Measurements from ENCODE around the gene ADORA1. TPM values are rescaled to one million over a fixed set of nuclear protein-coding genes. Genes with fewer than 3 reads are reported as not detected.

Gene ADORA1
- total RNA-seq, 1 donor from 2014 or later: not detected

GRCh38 chr1:203165101-203165799, 37.7 kb downstream of the ADORA1 start:
- DNase-seq (ENCODE audit: low spot score): no peak
- Mint-ChIP-seq H3K4me1 (ENCODE audit: low read depth) (no peaks in the 10 kb centered on the region), H3K36me3 (ENCODE audit: low read depth) (no peaks in the 10 kb centered on the region), H3K27me3 (ENCODE audit: insufficient read depth) (peaks cover 12% of the 10 kb centered on the region), H3K9me3 (no peaks in the 10 kb centered on the region), H3K27ac (no peak overlapping the region), H3K4me3 (no peak overlapping the region)
- intact Hi-C loops (cut with micrococcal nuclease): no loop called here

DNA sequence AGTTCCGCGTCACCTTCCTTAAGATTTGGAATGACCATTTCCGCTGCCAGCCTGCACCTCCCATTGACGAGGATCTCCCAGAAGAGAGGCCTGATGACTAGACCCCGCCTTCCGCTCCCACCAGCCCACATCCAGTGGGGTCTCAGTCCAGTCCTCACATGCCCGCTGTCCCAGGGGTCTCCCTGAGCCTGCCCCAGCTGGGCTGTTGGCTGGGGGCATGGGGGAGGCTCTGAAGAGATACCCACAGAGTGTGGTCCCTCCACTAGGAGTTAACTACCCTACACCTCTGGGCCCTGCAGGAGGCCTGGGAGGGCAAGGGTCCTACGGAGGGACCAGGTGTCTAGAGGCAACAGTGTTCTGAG, 38.3 kb downstream of the ADORA1 start:
- Mint-ChIP-seq H3K27ac (no peak overlapping the region), H3K27me3 (ENCODE audit: insufficient read depth) (peaks cover 12% of the 10 kb centered on the region), H3K9me3 (no peaks in the 10 kb centered on the region), H3K4me1 (ENCODE audit: low read depth) (no peaks in the 10 kb centered on the region), H3K36me3 (ENCODE audit: low read depth) (no peaks in the 10 kb centered on the region), H3K4me3 (no peak overlapping the region)
- DNase-seq (ENCODE audit: low spot score): no peak
- intact Hi-C loops (cut with micrococcal nuclease): no loop called here

GRCh38 chr1:203166192-203166940, 38.8 kb downstream of the ADORA1 start:
- H3K4me3 Mint-ChIP-seq: no peak overlapping the region
- peaks cover 12% of the 10 kb centered on the region for H3K27me3 Mint-ChIP-seq (ENCODE audit: insufficient read depth)
- H3K9me3 Mint-ChIP-seq: no peaks in the 10 kb centered on the region
- no peaks in the 10 kb centered on the region for H3K36me3 Mint-ChIP-seq (ENCODE audit: low read depth)
- no peaks in the 10 kb centered on the region for H3K4me1 Mint-ChIP-seq (ENCODE audit: low read depth)
- DNase-seq (ENCODE audit: low spot score): no peak
- intact Hi-C loops (cut with micrococcal nuclease): no loop called here
- H3K27ac Mint-ChIP-seq: no peak overlapping the region

DNA sequence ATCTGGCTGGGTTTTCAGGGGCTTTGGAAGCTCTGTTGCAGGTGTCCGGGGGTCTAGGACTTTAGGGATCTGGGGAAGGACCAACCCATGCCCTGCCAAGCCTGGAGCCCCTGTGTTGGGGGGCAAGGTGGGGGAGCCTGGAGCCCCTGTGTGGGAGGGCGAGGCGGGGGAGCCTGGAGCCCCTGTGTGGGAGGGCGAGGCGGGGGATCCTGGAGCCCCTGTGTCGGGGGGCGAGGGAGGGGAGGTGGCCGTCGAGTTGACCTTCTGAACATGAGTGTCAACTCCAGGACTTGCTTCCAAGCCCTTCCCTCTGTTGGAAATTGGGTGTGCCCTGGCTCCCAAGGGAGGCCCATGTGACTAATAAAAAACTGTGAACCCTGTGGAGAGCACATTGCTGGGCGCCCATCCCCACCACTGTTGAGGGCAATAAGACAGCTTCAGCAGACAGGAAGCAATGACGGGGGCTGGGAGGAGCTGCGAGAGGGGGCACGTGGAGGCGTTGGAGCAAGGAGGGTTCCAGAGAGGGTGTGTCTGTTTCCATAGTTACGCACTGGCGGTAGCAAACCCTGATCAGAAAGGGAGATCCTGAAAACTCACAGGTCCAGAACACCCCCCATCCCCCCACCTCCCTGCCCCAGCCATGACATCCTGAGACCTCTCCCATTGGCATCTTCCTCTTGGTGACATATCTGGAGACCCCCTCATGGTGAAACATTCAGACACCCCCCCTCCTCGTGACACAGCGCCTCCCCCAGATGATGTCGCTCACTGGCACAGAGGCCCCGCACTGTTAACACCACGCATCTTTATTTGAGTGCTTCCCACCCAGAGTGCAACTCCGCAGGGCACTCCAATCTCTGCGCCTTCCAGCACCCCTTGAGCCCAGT, 39.7 kb downstream of the ADORA1 start:
- no peak for DNase-seq (ENCODE audit: low spot score)
- no peaks in the 10 kb centered on the region for H3K36me3 Mint-ChIP-seq (ENCODE audit: low read depth)
- no peaks in the 10 kb centered on the region for H3K9me3 Mint-ChIP-seq
- H3K4me3 Mint-ChIP-seq: no peak overlapping the region
- intact Hi-C loops (cut with micrococcal nuclease): no loop called here
- no peak overlapping the region for H3K27ac Mint-ChIP-seq
- H3K4me1 Mint-ChIP-seq (ENCODE audit: low read depth): no peaks in the 10 kb centered on the region
- H3K27me3 Mint-ChIP-seq (ENCODE audit: insufficient read depth): peaks cover 12% of the 10 kb centered on the region

DNA sequence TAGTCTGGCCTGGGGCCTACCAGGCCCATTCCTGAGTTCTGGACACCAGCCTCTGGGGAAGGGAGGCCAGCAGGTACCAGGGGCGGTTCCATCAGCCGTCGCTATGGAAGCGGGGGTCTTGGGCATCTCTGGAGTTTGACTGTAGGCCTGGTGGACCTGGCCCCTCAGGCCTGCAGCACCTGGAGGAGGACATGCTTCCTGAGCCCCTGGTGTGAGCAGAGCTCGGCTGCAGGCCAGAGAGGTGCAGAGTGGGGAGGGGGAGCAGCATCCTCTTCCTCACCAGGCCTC, 40.3 kb downstream of the ADORA1 start:
- H3K36me3 Mint-ChIP-seq (ENCODE audit: low read depth): no peaks in the 10 kb centered on the region

DNA sequence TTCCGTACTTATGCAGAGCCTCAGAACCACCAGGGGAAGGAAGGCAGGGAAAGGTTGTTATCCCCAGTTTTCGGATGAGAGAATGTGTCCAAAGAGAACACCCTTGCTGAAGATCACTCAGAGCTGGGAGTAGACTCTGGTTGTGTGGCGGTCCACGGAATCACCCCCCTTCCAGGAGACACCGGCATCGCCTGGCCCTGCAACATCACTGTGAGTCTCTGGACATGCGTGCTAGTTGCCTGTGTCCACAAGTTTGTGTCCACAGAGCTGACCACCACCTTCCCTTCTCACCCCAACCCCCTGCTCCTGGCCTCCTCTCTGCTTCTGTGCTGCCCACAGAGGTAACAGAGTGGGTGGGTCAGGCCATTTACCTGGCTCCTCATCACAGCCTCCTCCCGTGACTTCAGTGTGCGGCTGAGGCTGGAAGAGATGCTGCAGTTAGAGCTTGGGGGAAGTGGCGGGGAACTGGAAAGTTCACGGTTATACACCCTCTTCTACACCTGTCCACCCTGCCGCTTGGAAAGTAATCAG, 40.8 kb downstream of the ADORA1 start:
- H3K27me3 Mint-ChIP-seq (ENCODE audit: insufficient read depth): peaks cover 9% of the 10 kb centered on the region
- no peaks in the 10 kb centered on the region for H3K36me3 Mint-ChIP-seq (ENCODE audit: low read depth)
- H3K9me3 Mint-ChIP-seq: no peaks in the 10 kb centered on the region
- no peak for DNase-seq (ENCODE audit: low spot score)
- H3K4me1 Mint-ChIP-seq (ENCODE audit: low read depth): no peaks in the 10 kb centered on the region
- intact Hi-C loops (cut with micrococcal nuclease): no loop called here
- H3K27ac Mint-ChIP-seq: no peak overlapping the region
- no peak overlapping the region for H3K4me3 Mint-ChIP-seq

More for the DNA sequence above, 40.3 kb downstream of the ADORA1 start:
- no peak for DNase-seq (ENCODE audit: low spot score)
- no peak overlapping the region for H3K27ac Mint-ChIP-seq
- H3K4me3 Mint-ChIP-seq: no peak overlapping the region
- no peaks in the 10 kb centered on the region for H3K9me3 Mint-ChIP-seq
- no peaks in the 10 kb centered on the region for H3K4me1 Mint-ChIP-seq (ENCODE audit: low read depth)
- intact Hi-C loops (cut with micrococcal nuclease): no loop called here
- H3K27me3 Mint-ChIP-seq (ENCODE audit: insufficient read depth): peaks cover 12% of the 10 kb centered on the region

GRCh38 chr1:203168991-203169390, 41.5 kb downstream of the ADORA1 start:
- H3K4me3 Mint-ChIP-seq: no peak overlapping the region
- no peaks in the 10 kb centered on the region for H3K4me1 Mint-ChIP-seq (ENCODE audit: low read depth)
- no peak overlapping the region for H3K27ac Mint-ChIP-seq
- no peaks in the 10 kb centered on the region for H3K36me3 Mint-ChIP-seq (ENCODE audit: low read depth)
- DNase-seq (ENCODE audit: low spot score): no peak
- peaks cover 8% of the 10 kb centered on the region for H3K27me3 Mint-ChIP-seq (ENCODE audit: insufficient read depth)
- H3K9me3 Mint-ChIP-seq: no peaks in the 10 kb centered on the region
- intact Hi-C loops (cut with micrococcal nuclease): no loop called here

DNA sequence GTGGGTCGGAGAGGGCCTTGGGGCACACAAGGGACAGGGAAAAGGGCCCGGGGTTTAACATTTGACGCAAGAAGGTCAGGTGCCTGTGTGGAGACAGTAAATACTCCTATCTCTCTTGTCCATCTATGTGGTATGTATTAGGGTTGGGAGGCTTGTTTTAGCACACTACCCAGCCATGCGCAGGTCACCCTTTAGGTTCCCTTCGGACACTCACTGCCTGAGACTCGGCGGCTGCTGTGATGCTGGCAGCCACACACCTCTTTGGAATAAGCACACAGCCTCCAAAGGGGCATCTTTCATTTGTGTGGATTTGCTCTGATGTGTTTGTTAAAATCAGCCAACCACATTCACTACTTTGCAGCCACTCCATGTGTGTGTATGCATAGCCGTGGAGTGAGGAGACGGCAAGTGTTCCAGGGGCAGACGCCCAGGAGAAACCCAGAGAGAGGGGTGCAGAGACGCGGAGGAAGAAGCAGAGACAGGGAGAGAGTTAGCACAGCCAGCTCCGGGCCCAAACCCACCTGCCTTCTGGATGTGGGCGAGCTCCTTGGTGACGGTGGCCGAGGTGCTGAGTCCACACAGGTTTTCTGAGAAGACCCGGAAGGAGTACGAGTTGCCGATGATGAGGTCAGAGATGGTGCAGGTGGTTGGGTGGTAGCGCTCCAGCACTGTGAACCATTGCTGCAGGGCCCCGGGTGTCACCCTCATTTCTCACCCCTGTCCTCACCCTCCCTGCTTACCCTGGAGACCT, 42.4 kb downstream of the ADORA1 start:
- Mint-ChIP-seq H3K27me3 (ENCODE audit: insufficient read depth) (peaks cover 5% of the 10 kb centered on the region), H3K4me1 (ENCODE audit: low read depth) (no peaks in the 10 kb centered on the region), H3K27ac (no peak overlapping the region), H3K9me3 (no peaks in the 10 kb centered on the region), H3K4me3 (no peak overlapping the region), H3K36me3 (ENCODE audit: low read depth) (no peaks in the 10 kb centered on the region)
- DNase-seq (ENCODE audit: low spot score): no peak
- intact Hi-C loops (cut with micrococcal nuclease): no loop called here

DNA sequence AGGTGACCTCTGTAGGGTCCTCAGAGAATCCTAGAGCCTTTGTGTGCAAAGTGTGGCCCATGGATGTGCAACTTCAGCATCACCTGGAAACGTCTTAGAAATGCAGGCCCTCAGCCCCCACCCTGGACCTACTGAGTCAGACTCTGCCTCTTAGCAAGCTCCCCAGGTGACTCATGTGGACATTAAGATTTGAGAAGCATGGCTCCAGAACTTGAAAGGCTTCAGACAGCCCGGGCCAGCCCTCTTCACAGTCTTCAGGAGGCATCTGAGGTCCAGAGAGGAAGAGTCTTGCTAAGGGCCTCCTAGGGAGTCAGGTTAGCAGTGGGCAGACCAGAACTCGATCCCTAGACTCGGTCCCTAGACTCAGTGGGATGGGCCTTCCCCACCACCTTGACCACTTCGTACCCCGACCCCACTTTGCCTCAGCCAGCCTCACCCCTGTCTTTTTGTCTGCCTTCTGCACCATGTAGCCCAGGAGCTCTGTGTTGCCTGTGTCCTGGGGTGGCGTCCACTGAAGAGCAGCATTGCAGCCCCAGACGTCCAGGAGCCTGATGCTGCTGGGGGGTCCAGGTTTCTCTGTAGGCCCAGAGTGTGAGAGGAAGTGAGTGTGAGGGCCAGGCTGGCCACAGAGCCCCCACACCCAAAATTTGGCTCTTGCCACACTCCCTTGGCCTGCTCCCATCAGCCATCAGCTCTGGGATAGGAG, 43.3 kb downstream of the ADORA1 start:
- DNase-seq (ENCODE audit: low spot score): no peak
- no peaks in the 10 kb centered on the region for H3K9me3 Mint-ChIP-seq
- peaks cover 2% of the 10 kb centered on the region for H3K27me3 Mint-ChIP-seq (ENCODE audit: insufficient read depth)
- no peak overlapping the region for H3K27ac Mint-ChIP-seq
- H3K36me3 Mint-ChIP-seq (ENCODE audit: low read depth): no peaks in the 10 kb centered on the region
- no peak overlapping the region for H3K4me3 Mint-ChIP-seq
- H3K4me1 Mint-ChIP-seq (ENCODE audit: low read depth): no peaks in the 10 kb centered on the region
- intact Hi-C loops (cut with micrococcal nuclease): no loop called here

GRCh38 chr1:203171341-203172183, 44.0 kb downstream of the ADORA1 start:
- no peaks in the 10 kb centered on the region for H3K4me1 Mint-ChIP-seq (ENCODE audit: low read depth)
- no peaks in the 10 kb centered on the region for H3K36me3 Mint-ChIP-seq (ENCODE audit: low read depth)
- no peaks in the 10 kb centered on the region for H3K9me3 Mint-ChIP-seq
- H3K27ac Mint-ChIP-seq: no peak overlapping the region
- H3K4me3 Mint-ChIP-seq: no peak overlapping the region
- peaks cover 2% of the 10 kb centered on the region for H3K27me3 Mint-ChIP-seq (ENCODE audit: insufficient read depth)
- intact Hi-C loops (cut with micrococcal nuclease): loop anchor here (1.0 kb wide), 1 partner anchor 45 kb away; no protein-coding TSS in a partner anchor
- DNase-seq (ENCODE audit: low spot score): no peak

GRCh38 chr1:203172184-203173010, 44.9 kb downstream of the ADORA1 start:
- Mint-ChIP-seq H3K27me3 (ENCODE audit: insufficient read depth) (peaks cover 2% of the 10 kb centered on the region), H3K4me1 (ENCODE audit: low read depth) (no peaks in the 10 kb centered on the region), H3K36me3 (ENCODE audit: low read depth) (no peaks in the 10 kb centered on the region), H3K9me3 (no peaks in the 10 kb centered on the region), H3K27ac (no peak overlapping the region), H3K4me3 (no peak overlapping the region)
- intact Hi-C loops (cut with micrococcal nuclease): loop anchor here (1.0 kb wide), 1 partner anchor 44 kb away; no protein-coding TSS in a partner anchor
- DNase-seq (ENCODE audit: low spot score): peak; percentile 17

All from activated T-helper 1 cell treated with anti-CD3 and anti-CD28 coated beads, Interleukin-12 subunit alpha, Interleukin-12 subunit beta, Interleukin-2, Interleukin-4 antibody, amounts not matched to agents 30 ng/mL and 10 ng/mL and 1 ng/mL, durations not matched to agents 14 hours and 24 hours and 36 hours (primary cell).